NCI-H1092 (cell line): ENCODE measurements around the gene SPRR2G.
"Not testable (repeated sequence)": the region's sequence is repeated elsewhere in the genome, so short reads cannot be mapped to it uniquely, and the experiment has no call there.

ENCODE experiments used
- DNase-seq: peaks from one replicate; lab custom pipeline; 2025; lab: John Stamatoyannopoulos, UW

SPRR2G gene

DNA sequence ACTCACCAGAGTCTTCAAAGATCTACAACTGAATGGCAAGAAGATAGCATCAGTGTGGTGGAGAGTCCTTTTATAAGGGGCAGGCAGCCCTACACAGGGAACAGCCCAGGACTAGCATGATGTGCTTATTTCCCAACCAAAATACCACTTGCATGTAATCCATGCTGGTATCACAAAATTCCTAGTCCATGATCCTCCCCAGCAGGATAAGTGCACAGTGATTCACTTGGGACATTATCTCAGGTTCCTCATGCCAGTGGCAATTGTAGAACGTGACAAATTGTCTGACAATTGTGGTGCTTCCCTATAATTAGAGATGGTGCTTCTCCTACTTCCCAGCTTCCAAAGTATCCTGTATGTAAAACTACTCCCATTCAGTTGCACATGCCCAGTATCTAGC lies at the start of gene SPRR2G:
Gene SPRR2G, minus strand, starts transcription at position 45 of the 400 bp plus-strand sequence. CDS start 780 bp downstream, outside the sequence.
- no peak for DNase-seq

DNA sequence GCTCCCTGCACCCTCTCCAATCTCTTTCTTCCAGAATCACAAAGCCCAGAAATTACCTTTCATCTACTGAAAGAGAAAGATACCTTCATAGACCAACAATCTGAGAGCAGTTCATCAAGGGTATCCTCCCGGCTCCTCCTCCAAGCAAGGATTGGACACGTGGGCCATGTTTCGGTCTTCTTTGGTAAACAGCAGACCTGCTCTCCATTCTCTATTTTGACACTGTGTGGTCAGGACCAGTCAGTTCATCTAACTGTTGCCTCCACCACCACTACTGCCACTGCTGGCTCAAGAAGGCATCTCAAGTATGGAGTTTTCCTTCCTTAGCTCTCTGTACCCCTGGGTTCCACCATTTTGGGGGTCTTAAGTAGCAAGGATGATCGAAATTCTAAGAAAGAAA lies 44.5 kb upstream of the SPRR2G start:
- no peak for DNase-seq

DNA sequence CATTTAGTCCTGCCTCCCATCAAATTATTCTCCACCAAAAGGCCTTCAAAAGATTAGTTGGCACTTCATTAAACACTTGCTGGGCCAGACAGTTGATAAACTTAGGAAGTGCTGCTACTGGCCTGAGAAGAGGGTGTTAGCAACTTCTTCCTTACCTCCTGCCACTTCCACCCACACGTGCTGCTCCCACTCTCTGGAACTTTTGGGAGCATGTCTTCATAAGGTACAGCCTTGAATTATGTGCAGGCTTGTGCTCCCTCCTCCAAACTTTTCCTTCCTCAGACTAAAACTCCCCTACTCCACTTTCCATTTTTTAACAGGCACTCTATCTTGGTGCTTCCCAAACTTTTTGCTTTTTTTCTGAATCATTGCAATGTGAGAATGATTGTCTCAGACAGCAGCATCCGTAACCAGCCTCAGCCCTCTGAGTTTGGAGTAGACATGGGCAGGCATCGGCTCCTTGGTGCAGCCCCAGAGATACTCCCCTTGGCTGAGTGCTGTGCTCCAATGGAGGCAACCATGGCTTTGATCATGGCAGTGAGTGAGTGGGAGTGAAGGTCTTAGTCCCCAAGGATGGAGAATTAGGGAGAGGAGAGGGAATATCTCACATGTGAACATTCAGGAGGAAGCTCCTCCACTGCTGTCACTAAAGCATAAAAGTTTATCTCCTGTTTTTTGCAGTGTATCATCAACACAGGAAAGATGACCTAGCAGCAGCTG lies 43.8 kb upstream of the SPRR2G start:
- no peak for DNase-seq

- DNase-seq: no peak
Observed at GRCh38 chr1:153192697-153193096, 42.0 kb upstream of the SPRR2G start.

- no peak for DNase-seq
Observed at GRCh38 chr1:153190373-153190772, 39.7 kb upstream of the SPRR2G start.

DNA sequence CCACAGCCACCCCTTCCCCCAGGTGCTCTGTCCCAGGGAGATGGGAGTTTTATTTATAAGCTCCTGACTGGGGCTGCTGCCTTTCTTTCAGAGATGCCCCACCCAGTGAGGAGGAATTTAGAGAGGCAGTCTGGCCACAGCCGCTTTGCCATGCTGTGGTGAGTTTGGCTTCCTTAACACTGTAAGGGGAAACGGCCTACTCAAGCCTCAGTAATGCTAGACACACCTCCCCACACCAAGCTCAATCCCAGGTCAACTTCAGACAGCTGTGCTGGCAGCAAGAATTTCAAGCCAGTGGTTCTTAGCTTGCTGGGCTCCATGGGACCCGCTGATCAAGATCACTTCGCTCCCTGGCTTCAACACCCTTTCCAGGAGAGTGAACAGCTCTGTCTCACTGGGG lies 37.6 kb upstream of the SPRR2G start:
- DNase-seq: not testable (repeated sequence)

DNA sequence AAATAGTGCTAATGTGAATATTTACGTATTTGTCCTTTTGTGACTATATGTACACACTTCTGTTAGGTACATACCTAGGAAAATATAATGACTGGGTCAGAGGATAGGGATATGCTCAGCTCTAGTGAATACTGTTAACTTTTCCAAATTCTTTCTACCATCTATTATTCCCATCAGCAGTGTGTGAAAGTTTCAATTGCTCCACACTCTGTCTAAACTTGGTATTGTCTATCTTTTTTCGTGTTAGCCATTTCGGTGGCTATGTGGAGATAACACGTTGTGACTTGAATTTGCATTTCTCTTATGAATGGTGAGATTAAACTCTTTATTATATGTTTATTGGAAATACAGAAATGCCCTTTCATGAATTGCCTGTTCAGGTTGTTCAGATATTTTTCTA lies 29.9 kb upstream of the SPRR2G start:
- DNase-seq: no peak

DNA sequence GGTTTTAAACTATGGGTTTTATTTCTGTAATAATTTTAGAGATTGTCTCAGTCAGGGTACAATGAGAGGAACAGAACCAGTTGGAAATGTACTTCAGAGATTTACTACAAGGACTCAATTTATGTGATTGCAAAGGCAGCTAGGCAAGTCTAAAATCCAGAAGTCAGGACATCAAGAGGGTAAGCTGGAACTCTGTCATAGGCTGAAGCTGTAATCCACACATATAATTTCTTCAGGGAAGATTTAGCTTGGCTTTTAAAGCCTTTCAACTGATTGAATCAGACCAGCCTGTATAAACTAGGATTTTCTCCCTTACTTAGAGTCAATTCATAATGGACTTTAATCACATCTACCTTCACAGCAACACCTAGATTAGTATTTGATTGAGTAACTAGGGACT lies 28.2 kb upstream of the SPRR2G start:
- DNase-seq: no peak

- no peak for DNase-seq
Observed at GRCh38 chr1:153174624-153175023, 23.9 kb upstream of the SPRR2G start.

DNA sequence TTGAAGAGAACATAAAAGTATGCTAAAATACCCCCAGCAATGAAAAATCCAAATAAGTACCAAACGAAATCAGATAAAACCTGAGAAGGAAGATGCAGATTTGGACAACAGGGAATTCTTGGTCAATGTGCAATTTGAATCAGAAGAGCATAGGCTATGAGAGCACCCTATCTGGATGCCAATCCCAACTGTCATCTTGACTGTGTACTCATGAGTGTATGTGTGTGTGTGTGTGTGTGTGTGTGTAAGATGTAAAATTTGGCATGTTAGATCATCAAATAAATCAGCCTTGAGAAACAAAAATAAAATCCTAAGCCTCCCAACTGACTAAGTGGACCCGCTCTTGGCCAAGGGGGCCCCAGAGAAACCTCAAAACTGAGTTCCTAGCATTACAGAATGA lies 18.0 kb upstream of the SPRR2G start:
- DNase-seq: no peak

DNA sequence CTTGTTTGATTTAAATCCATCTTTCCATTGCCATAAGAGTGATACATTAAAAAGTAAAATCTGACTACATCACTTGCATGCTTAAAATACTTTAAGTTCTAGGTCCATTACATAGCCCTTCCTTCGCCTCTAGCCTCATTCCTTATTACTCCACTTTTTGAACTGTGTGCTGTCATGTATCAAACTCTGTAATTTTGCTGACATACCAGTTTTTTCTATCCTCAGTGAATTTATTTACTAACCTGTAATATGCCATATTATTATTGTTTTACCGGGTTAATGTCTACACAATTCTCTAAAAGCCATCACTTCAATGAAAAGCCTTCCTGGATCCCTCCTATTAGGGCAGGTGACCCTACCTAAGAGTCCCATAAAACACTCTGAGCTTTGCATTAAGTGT lies 4.9 kb upstream of the SPRR2G start:
- no peak for DNase-seq

DNA sequence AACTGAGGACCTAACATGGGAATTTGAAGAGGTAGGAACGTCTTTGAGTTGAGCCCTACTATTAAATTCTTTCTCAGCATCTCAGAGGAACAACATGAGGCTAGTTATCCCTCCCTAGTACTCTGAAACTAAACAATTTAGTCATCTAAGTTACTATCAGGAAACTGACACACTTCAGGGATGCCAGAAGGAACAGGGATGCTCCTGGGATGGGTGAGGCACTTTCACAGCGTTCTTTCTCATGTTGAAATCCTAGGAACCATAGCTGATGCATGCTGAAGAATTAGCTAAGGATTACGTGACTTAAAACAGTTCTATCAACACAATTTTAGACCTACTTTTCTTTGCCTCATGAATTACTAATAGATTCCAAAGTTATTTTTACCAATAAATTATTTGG lies 1.8 kb upstream of the SPRR2G start:
- DNase-seq: no peak

DNA sequence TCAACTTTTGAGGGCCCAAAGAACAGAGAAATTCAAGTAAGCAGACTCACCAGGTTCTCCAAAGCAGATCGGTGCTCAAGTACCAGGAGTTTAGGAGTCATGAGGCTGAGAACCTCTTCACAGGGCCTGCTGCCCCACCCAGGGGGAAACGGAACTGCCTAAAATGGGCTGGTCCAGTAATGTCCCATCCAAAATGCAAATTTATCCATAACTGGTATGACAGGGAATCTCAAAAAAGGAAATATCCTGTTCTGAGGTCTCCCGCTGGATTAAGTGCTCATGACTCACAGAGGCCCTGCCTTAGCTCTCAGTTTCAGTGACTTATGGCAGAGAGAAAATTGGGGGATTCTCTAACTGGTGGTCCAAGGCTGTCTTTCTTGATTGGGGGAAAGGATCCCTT lies 9.3 kb downstream of the SPRR2G start:
- DNase-seq: no peak

GRCh38 chr1:153140484-153140883 lies 10.2 kb downstream of the SPRR2G start:
- DNase-seq: no peak

DNA sequence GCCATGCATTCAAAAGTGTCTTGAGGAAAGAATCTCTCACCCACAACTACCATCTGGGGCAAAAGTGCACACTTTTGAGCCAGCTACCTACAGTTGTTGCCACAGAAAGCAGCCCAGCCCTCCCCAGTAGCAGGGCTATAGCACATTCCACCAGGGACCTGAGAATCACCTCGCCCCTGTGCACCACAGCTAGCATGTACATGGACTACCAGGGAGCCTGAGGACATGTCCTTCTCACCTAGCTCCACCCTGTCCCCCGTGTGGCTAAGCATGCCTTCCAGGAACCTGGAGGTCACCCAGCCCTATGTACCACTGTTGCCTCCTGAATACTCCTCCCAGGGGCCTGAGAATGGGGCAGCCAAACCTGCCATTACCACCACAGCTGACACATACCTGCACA lies 16.9 kb downstream of the SPRR2G start:
- DNase-seq: no peak

DNA sequence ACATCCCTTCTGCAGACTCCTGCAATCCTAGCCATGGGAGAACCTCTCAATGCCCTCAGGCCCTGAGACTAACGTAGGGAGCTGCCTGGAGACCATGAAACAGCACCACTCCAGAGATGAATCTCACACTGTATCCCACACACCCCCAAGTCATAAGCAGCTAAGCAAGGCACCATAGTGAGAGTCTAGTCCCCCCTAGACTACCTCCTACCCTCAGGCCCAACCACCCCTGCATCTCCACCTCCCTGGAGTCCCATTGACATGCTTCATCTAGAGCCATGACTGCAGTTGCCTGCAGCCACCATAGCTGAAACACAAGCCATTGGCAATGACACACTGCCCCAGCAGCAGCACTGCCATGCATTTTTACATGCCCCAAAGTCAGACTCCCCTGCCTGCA lies 17.4 kb downstream of the SPRR2G start:
- DNase-seq: no peak

- DNase-seq: not testable (repeated sequence)
Observed at GRCh38 chr1:153128688-153129087, 22.0 kb downstream of the SPRR2G start.

GRCh38 chr1:153127296-153127695 lies 23.4 kb downstream of the SPRR2G start:
- no peak for DNase-seq

DNA sequence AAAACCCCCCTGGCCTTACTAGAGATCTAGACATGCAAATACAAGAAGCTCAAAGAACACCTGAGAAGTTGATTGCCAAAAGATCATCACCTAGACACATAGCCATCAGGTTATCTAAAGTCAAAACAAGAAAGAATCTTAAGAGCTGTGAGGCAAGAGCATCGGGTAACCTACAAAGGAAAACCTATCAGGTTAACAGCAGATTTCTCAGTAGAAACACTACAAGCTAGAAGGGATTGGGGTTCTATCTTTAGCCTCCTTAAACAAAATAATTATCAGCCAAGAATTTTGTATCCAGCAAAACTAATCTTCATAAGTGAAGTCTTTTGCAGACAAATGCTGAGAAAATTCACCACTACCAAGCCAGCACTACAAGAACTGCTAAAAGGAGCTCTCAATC lies 25.2 kb downstream of the SPRR2G start:
- no peak for DNase-seq

DNA sequence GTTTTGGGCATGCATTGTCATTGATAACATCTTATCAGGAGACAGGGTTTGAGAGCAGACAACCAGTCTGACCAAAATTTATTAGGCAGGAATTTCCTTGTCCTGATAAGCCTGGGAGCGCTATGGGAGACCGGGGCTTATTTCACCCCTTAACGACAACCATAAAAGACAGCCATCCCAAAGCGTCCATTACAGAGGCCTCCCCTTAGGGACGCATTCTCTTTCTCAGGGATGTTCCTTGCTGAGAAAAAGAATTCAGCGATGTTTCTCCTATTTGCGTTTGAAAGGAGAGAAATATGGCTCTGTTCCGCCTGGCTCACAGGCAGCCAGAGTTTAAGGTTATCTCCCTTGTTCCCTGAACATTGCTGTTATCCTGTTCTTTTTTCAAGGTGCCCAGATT lies 26.9 kb downstream of the SPRR2G start:
- not testable (repeated sequence) for DNase-seq

GRCh38 chr1:153122831-153123421 lies 27.8 kb downstream of the SPRR2G start:
- DNase-seq: peak; percentile 70

GRCh38 chr1:153120945-153121344 lies 29.7 kb downstream of the SPRR2G start:
- no peak for DNase-seq

DNA sequence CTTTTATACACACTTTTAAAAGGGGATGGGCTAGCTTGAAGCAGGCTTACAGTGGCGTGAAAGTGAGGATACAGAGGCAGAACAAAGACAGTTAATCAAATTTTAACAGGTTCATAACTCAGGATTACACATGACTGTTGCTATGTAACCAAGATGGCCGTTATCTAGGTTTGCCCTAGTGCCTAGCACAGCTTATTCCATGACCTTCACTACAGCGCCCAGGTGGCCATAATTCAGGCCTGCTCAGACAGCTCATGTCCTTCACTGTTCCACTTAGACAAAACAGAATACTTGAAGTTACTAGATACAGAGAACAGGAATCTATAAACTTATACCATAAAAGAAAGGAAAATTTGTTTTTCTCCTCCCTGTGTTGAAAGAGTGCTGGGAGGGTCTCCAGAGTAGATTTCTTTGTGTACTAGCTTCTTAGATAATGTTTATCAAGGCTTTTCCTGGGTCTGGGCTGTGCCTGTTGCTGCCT lies 31.2 kb downstream of the SPRR2G start:
- DNase-seq: no peak

DNA sequence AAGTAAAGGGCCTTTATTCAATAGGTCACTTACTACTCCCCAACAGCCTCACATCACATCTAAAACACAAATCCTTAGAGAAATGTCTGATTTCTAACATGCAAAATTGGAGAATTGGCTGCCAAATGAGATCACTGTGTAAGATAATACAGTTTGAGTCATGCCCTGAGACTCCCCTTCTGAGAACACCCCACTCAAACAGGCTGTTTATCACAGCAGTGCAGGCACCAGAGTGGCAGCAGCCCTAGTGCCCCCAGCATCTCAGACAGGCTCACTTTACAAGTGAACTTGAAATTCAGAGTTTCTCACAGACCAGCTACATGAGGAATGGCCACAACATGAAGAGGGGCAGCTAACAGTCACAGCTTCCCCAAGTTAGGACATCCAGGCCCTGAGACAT lies 35.4 kb downstream of the SPRR2G start:
- DNase-seq: not testable (repeated sequence)
